Measurements from ENCODE around the gene AGPAT3.

- TF ChIP-seq POLR2A (IDR thresholded peaks at IDR 0.05) (no peak), CTCF (IDR thresholded peaks at IDR 0.05) (no peak), EP300 (IDR thresholded peaks at IDR 0.05) (no peak), POLR2AphosphoS5 (IDR thresholded peaks at IDR 0.05) (no peak)
Measured at GRCh38 chr21:43934116-43934515, 69.1 kb downstream of the AGPAT3 start.
